Heart left ventricle (tissue), 16 donors: Measurements from ENCODE around the gene THSD4. TPM values are rescaled to one million over a fixed set of nuclear protein-coding genes. Genes with fewer than 3 reads are reported as not detected.
A peak's percentile ranks its signal among the peaks of the same experiment; 100 is the strongest.

ENCODE experiments used
- ATAC-seq, 4 donors: fragments of 200-7000 bp; cut with Tn5 transposase; one replicate each; pipeline ENCODE4 v1.9.1; 2020 to 2022; ENCODE audit warnings: moderate library complexity in 4 of 4, mild to moderate bottlenecking in 3 of 4, moderate number of reproducible peaks in 1 of 4
- DNase-seq, 5 donors: peaks; one replicate each; pipeline ENCODE4 v3.0.0-alpha.2; 2020
- H3K27ac ChIP-seq, 12 donors: fragments of 200-600 bp; sonication (generic) in 4 of 12; one replicate each; pipeline versions ENCODE4 v1.5.0 to v1.8.0; 2016 to 2022; ENCODE audit warnings: mild to moderate bottlenecking in 2 of 12
- H3K27me3 ChIP-seq, 9 donors: fragments of 200-600 bp; sonication (generic) in 2 of 9; one replicate each; pipeline versions ENCODE4 v1.5.1 to v1.8.0; 2016 to 2022; ENCODE audit warnings: mild to moderate bottlenecking in 3 of 9
- H3K36me3 ChIP-seq, 9 donors: fragments of 200-600 bp; sonication (generic) in 2 of 9; one replicate each; pipeline versions ENCODE4 v1.5.0 to v1.8.0; 2018 to 2022; ENCODE audit warnings: mild to moderate bottlenecking in 2 of 9
- H3K4me1 ChIP-seq, 12 donors: fragments of 200-600 bp; sonication (generic) in 4 of 12; one replicate each; pipeline versions ENCODE4 v1.5.0 to v1.8.0; 2016 to 2022; ENCODE audit warnings: mild to moderate bottlenecking in 3 of 12
- H3K4me3 ChIP-seq, 12 donors: fragments of 200-600 bp; sonication (generic) in 4 of 12; one replicate each; pipeline versions ENCODE4 v1.5.0 to v1.8.0; 2017 to 2022; ENCODE audit warnings: mild to moderate bottlenecking in 9 of 12, moderate library complexity in 4 of 12
- H3K9me3 ChIP-seq, 12 donors: fragments of 200-600 bp; sonication (generic) in 4 of 12; one replicate each; pipeline versions ENCODE4 v1.5.0 to v1.8.0; 2016 to 2022; ENCODE audit warnings: mild to moderate bottlenecking in 1 of 12
- POLR2A ChIP-seq, 2 donors: fragments of 450-650 bp; IDR thresholded peaks; one replicate each; pipeline ENCODE4 v1.6.1; 2017; ENCODE audit warnings: antibody characterized with exemption in 2 of 2, mild to moderate bottlenecking in 2 of 2, moderate library complexity in 2 of 2
- WGBS, 4 donors: extraction: QIAGEN DNeasy Blood & Tissue Kit in 2 of 4; methylation state at CpG; one replicate each; pipeline versions ENCODE4 v1.1.5 to v1.1.7; 2013 to 2018; 5-methylcytosine and 5-hydroxymethylcytosine counted together
- intact Hi-C, 10 donors: fragments of 100-400 bp; cut with DNase I; formaldehyde crosslinking; loops; one replicate each; pipeline versions ENCODE4 v1.11.1 to v1.14.2; 2022
- polyA plus RNA-seq, 2 donors: library from polyadenylated mRNA; stranded (reverse); fragments of 200-250 nt; gene quantifications; one replicate each; pipeline ENCODE4 v1.2.3, GENCODE V29; 2013
- total RNA-seq, 9 donors: library from RNA; depleted of rRNA in 2 of 9; stranded (reverse); fragments of >200 nt in 2 of 9; fragmentation: NEBNext Ultra II Directional in 3 of 9; extraction: Animal tissue kit (Norgen Biotek cat#: 25700) in 3 of 9; gene quantifications; one replicate each; pipeline versions ENCODE4 v1.1.0 to v1.2.4, GENCODE V29; 2016 to 2023
- TF ChIP-seq, protein P1 (sequence below), 12 donors: fragments of 200-600 bp; sonication (generic) in 4 of 12; IDR thresholded peaks; one replicate each; pipeline versions ENCODE4 v1.5.0 to v1.8.0; 2018 to 2022; ENCODE audit warnings: antibody characterized with exemption in 12 of 12, mild to moderate bottlenecking in 5 of 12
- donor health status: ischemic (EF 13 %, LVEDD 7.1; RV severe dilation, severe dysfunction).
- donor health status: healthy with polysubstance abuse.
- donor health status: DM: no; HTN: yes; CAD: no.
- donor health status: DM: no; HTN: no; CAD: no.
- donor health status: ischemic (EF 25% LVEDD 6.9; RV normal size, moderate dysfunction).
- donor health status: ischemic (EF 25% LVEDD 5.7; RV mildly dilated, moderate dysfunction).
- donor health status: healthy.
- donor health status: DM: yes; HTN: yes; CAD: no.
- donor health status: ischemic (EF 35%, LVEDD 5.7; RV mildly dilated, moderate dysfunction).
- donor health status: nonischemic (EF 11% LVEDD 7.7; RV severe dilation, severe dysfunction).
- donor health status: DM: yes; HTN: yes; CAD: no.
- donor health status: PGD.
- donor health status: ischemic (EF 29% LVEDD 5.4; RV normal size, mild dysfunction).
- donor health status: nonischemic (EF 23%, LVEDD 6.1; RV moderate dilation, normal function).

THSD4 gene
- total and polyA plus RNA-seq, 11 donors, result 32.6 to 206 (median 93.2) TPM

DNA sequence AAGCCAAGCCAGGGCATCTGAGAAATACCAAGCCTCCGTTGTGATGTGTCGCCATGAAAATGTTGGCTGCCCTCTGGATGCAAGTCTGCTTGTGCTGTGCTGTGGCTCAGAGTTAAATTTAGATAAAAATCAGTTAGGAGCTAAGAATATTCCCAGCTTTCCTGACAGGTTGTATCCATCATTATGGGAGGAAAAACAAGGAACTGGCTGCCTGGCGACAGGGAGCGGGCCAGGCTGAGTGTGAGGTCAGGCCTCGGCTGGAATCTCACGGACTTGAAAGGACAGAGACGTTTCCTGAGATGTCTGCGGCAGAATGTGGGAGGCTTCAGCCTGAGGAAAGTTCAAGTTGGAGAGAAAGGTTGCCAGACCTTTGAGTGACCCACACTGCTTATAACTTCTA, 213.8 kb downstream of the THSD4 start:
- intact Hi-C loops, result loop anchor here in 1 of 10 donors (2.0 kb wide), 1 partner anchor 214 kb away; the partner anchor contains the start of gene THSD4
- Histone ChIP-seq H3K4me1 (peaks cover 0 to 59% (median 26%) of the 10 kb centered on the region in 12 donors), H3K4me3 (no peak overlapping the region), H3K27ac (peak overlapping the region; percentile 14 to 94 (median 78)), H3K9me3 (no peaks in the 10 kb centered on the region), H3K36me3 (peaks cover 0 to under 1% (median 0%) of the 10 kb centered on the region in 9 donors), H3K27me3 (no peaks in the 10 kb centered on the region)
- ATAC-seq (peak; percentile 35 to 75 (median 54)), DNase-seq (peak in 4 of 5 donors; percentile 46 to 68 (median 60))
- WGBS, 4 donors, result 23 to 41% (median 34%) methylated on average over 8 of the region's 8 CpGs
- no peak for TF ChIP-seq POLR2A (IDR thresholded peaks at IDR 0.05)
- TF ChIP-seq, protein P1, sequence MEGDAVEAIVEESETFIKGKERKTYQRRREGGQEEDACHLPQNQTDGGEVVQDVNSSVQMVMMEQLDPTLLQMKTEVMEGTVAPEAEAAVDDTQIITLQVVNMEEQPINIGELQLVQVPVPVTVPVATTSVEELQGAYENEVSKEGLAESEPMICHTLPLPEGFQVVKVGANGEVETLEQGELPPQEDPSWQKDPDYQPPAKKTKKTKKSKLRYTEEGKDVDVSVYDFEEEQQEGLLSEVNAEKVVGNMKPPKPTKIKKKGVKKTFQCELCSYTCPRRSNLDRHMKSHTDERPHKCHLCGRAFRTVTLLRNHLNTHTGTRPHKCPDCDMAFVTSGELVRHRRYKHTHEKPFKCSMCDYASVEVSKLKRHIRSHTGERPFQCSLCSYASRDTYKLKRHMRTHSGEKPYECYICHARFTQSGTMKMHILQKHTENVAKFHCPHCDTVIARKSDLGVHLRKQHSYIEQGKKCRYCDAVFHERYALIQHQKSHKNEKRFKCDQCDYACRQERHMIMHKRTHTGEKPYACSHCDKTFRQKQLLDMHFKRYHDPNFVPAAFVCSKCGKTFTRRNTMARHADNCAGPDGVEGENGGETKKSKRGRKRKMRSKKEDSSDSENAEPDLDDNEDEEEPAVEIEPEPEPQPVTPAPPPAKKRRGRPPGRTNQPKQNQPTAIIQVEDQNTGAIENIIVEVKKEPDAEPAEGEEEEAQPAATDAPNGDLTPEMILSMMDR (IDR thresholded peaks at IDR 0.05), result no peak

DNA sequence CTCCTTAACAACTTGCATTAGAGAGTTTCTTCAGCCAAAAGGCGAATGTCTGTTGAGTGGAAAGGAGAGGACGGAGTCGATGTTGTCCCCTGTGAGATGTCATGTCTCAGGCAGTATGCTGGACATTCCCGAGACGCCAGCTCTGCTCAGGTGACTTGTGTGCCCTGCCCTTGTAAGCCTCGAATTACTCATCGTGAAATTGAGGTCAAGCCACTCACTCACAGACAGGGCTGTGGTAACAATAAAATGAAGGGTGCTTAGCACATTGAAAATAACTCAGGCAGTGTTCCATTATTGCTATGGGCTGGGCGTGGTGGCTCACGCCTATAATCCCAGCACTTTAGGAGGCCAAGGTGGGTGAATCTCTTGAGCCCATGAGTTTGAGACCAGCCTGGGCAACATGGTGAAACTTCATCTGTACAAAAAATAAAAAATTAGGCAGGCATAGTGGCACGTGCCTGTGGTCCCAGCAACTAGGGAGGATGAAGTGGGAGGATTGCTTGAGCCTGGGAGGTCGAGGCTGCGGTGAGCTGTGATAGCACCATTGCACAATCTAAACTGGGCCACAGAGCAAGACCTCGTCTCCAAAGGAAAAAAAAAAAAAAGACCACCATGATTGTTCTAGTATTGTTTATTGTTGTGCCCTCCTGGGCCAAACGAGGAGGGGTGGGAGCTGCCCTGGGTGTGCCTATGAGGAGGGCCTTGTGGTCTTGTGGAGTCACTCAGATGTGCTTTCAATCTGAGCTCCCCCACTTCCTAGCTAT, 214.4 kb downstream of the THSD4 start:
- ATAC-seq, result peak; percentile 66 to 82 (median 74)
- peaks cover 0 to 7% (median 0%) of the 10 kb centered on the region in 9 donors for H3K36me3 ChIP-seq
- peaks cover 0 to 59% (median 26%) of the 10 kb centered on the region in 12 donors for H3K4me1 ChIP-seq
- H3K4me3 ChIP-seq, result no peak overlapping the region
- TF ChIP-seq, protein P1 (IDR thresholded peaks at IDR 0.05), result no peak
- TF ChIP-seq POLR2A (IDR thresholded peaks at IDR 0.05), result no peak
- peak in 3 of 5 donors; percentile 26 to 51 (median 47) for DNase-seq
- no peaks in the 10 kb centered on the region for H3K27me3 ChIP-seq
- WGBS, 4 donors, result 57 to 69% (median 61%) methylated on average over 14 of the region's 14 CpGs
- H3K27ac ChIP-seq, result peak overlapping the region; percentile 14 to 94 (median 78)
- intact Hi-C loops, result loop anchor here in 4 of 10 donors (2.0 to 10.0 kb wide), 3 partner anchors 55 to 215 kb away; partner anchors contain the start of gene THSD4 (in 1 of the 4)
- H3K9me3 ChIP-seq, result no peaks in the 10 kb centered on the region

DNA sequence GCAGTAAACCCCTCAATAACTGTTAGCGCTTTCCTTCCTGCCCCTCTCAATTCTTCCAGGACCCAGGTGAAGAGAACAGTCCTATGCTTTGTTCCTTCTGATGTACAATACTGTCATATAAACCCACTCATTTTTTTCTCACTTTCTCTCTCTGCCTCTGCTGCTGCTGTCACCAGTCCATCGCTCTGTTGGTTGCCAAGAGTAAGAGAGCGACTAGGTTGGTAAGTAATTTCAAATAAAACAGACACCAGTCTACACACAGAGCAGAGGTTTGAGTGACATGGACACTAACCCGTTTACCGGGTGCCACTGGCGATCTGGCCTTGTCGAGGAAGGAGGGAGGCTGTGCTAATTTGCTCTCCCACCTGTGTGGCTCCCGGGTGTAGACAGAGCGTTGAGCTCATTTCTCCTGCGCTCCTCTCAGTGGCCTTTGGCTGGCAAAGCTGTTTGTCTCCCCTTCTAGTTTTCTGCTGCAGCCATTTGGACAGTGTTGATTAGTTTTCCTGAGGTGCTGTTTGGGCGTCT, 215.4 kb downstream of the THSD4 start:
- Histone ChIP-seq H3K4me3 (no peak overlapping the region), H3K4me1 (peaks cover 0 to 54% (median 26%) of the 10 kb centered on the region in 12 donors), H3K27me3 (no peaks in the 10 kb centered on the region), H3K27ac (peak overlapping the region in 11 of 12 donors; percentile 23 to 94 (median 78)), H3K36me3 (peaks cover 0 to 9% (median 0%) of the 10 kb centered on the region in 9 donors), H3K9me3 (no peaks in the 10 kb centered on the region)
- 63 to 68% (median 65%) methylated on average over 11 of the region's 11 CpGs for WGBS, 4 donors
- peak in 1 of 4 donors; percentile 2 for ATAC-seq
- TF ChIP-seq, protein P1 (IDR thresholded peaks at IDR 0.05), result no peak
- TF ChIP-seq POLR2A (IDR thresholded peaks at IDR 0.05), result no peak
- intact Hi-C loops, result loop anchor here in 3 of 10 donors (10.0 kb wide), 2 partner anchors 54 to 84 kb away; no protein-coding TSS in a partner anchor
- DNase-seq, result no peak

DNA sequence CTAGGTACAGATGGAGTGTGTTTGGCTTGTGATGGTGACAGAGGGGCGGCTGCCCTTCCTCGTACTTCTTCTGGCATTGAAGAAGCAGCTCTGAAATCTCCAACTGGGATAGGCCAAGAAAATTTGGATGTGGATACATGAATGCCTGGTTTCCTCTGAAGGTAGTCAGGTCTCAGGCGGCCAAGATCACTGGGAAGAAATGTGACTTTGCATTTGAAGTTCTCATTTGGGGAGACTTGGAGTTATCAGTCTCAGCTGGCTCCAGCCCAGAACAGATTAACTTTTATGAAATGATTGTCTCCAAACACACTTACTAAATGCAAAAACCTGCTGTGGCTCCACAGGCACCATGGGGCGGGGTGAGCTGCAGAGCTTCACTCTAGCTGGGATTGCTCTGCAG, 215.9 kb downstream of the THSD4 start:
- Histone ChIP-seq H3K4me3 (no peak overlapping the region), H3K9me3 (no peaks in the 10 kb centered on the region), H3K36me3 (peaks cover 0 to 9% (median 0%) of the 10 kb centered on the region in 9 donors), H3K4me1 (peaks cover 0 to 53% (median 26%) of the 10 kb centered on the region in 12 donors), H3K27ac (peak overlapping the region in 11 of 12 donors; percentile 23 to 94 (median 78)), H3K27me3 (no peaks in the 10 kb centered on the region)
- intact Hi-C loops, result loop anchor here in 3 of 10 donors (10.0 kb wide), 2 partner anchors 54 to 84 kb away; no protein-coding TSS in a partner anchor
- 67 to 73% (median 71%) methylated on average over 4 of the region's 4 CpGs for WGBS, 4 donors
- TF ChIP-seq, protein P1 (IDR thresholded peaks at IDR 0.05), result no peak
- TF ChIP-seq POLR2A (IDR thresholded peaks at IDR 0.05), result no peak
- no peak for ATAC-seq
- DNase-seq, result no peak
